Coronary artery (tissue), 2 donors: Measurements from ENCODE around the gene MCIDAS.

Source experiments
- DNase-seq: peaks from one replicate; pipeline ENCODE4 v3.0.0-alpha.2; 2017; ENCODE audit warnings: low spot score
- H3K27ac ChIP-seq, 2 donors: fragments of 200-600 bp; sonication (generic); one replicate each; pipeline ENCODE4 v1.5.1; 2016 to 2019
- H3K4me3 ChIP-seq: fragments of 200-600 bp; sonication (generic); 2 replicates; pipeline ENCODE4 v1.5.1; 2016; ENCODE audit warnings: mild to moderate bottlenecking, moderate library complexity
- TF ChIP-seq, protein P1 (sequence below): fragments of 200-600 bp; sonication (generic); IDR thresholded peaks from one replicate; pipeline ENCODE4 v1.5.1; 2019; ENCODE audit warnings: antibody characterized with exemption

The MCIDAS gene

DNA sequence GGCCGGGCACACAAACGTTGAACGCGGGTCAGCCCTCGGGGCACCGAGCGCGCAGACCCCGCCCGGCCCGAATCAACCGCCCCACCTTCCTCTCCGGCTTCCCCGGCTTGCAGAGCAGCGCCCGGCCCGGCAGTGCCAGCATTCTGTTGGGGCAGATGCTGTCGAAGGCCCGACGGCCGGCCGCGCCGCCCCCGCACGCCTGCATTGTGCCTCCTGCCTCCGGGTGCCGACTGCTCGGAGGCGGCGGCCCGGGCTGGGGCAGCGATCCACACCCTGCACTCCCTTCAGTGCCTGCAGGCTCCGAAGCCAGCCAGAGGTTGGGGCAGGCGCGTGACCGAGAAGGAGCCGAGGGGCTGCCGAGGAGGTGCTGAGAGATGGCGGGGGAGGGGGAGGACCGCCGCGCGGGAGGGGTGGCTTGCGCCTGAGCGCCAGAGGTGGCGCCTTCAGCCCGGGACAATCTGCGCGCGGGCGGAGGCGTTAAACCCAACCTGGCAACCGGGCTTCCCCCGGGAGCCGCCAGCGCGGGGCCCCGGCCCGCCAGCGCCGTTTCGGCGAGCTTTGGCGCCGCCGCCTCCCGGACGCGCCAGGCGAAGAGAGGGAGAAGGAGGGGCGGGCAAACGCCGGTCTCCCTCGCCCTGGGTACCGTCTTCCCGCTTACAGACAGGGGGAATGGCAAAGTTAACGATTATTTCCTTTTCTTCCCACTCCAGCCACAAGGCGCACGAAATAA lies at the start of gene MCIDAS:
MCIDAS (minus strand) TSS at position 382 of the 730 bp plus-strand sequence; CDS start at position 205, 177 bp downstream.
- Histone ChIP-seq H3K4me3 (peak within 1 kb of the TSS; percentile 69), H3K27ac (no peak within 1 kb of the TSS)
- TF ChIP-seq, protein P1, sequence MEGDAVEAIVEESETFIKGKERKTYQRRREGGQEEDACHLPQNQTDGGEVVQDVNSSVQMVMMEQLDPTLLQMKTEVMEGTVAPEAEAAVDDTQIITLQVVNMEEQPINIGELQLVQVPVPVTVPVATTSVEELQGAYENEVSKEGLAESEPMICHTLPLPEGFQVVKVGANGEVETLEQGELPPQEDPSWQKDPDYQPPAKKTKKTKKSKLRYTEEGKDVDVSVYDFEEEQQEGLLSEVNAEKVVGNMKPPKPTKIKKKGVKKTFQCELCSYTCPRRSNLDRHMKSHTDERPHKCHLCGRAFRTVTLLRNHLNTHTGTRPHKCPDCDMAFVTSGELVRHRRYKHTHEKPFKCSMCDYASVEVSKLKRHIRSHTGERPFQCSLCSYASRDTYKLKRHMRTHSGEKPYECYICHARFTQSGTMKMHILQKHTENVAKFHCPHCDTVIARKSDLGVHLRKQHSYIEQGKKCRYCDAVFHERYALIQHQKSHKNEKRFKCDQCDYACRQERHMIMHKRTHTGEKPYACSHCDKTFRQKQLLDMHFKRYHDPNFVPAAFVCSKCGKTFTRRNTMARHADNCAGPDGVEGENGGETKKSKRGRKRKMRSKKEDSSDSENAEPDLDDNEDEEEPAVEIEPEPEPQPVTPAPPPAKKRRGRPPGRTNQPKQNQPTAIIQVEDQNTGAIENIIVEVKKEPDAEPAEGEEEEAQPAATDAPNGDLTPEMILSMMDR = no peak
- no peak for DNase-seq

DNA sequence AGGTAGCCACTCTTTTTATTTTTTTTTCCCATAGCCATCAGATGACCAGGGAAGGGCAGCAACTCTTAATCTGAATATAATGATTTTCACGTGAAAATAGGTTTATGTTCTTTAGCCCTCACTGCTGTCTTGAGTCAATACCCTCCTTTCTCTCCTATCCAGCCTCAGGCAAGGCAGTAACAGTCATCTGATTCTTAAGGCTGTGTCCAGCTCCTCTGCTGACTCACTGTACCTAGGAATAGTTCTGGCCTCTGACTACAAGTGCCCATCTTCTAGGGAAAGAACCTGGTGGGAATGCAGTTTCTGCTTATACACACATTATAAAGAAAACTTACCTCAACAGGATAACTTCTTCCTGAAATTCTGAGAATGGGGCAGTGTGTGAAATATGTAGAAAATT lies 49.7 kb upstream of the MCIDAS start:
- Histone ChIP-seq H3K4me3 (no peak overlapping the region), H3K27ac (no peak overlapping the region)
- DNase-seq = no peak
- TF ChIP-seq, protein P1 = no peak

DNA sequence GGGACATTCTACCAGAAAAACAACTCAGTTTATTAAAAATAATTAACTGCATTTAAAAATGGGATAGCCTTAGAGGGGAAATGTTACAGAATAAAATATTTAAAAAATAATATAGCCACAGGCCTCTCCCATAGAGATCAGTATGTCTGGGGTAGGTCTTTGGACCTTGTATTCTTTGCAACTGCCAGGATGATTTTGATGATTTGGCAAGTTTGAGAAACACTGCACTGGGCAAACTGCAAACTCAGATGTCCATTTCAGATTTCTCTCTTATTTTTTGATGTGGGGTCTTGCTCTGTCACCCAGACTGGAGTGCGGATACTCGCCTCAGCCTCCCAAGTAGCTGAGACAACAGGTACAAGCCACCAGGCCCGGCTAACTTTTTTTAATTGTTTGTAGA lies 31.2 kb upstream of the MCIDAS start:
- Histone ChIP-seq H3K4me3 (no peak overlapping the region), H3K27ac (no peak overlapping the region)
- no peak for DNase-seq
- TF ChIP-seq, protein P1 = no peak

DNA sequence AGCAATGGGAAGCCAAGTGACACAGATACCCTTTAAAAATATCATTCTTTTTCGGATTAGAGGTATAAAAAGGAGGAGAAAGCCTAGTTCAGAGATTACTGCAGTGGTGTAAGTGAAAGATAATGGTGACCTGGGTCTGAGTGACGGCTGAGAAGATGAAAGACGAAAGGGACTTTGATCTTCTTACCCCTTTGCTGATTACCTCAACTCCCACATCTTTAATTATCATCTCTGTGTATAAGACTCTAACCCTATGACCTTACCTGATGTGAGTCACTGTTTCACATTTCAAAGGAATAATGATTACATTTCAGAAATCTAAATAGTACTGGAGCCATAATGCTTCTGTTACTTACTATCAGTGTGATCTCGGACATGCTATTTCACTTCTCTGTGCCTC lies 27.7 kb upstream of the MCIDAS start:
- no peak overlapping the region for H3K27ac ChIP-seq
- TF ChIP-seq, protein P1 = no peak
- no peak for DNase-seq
- no peak overlapping the region for H3K4me3 ChIP-seq

DNA sequence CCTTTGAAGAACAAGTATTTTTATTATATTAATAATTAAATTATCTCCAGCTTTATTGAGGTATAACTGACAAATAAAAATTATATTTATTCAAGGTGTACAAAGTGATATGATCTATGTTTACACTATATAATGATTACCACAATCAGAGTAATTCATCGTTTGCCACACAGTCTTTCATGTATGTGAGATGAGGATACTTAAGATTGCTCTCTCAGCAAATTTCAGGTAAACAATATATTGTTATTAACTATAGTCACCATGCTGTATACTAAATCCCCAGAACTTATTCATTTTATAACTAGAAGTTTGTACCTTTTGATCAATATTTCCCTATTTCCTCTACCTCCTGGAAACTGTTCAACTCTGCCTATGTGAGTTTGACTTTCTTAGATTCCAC lies 22.9 kb upstream of the MCIDAS start:
- no peak overlapping the region for H3K4me3 ChIP-seq
- DNase-seq = no peak
- no peak overlapping the region for H3K27ac ChIP-seq
- TF ChIP-seq, protein P1 = no peak

DNA sequence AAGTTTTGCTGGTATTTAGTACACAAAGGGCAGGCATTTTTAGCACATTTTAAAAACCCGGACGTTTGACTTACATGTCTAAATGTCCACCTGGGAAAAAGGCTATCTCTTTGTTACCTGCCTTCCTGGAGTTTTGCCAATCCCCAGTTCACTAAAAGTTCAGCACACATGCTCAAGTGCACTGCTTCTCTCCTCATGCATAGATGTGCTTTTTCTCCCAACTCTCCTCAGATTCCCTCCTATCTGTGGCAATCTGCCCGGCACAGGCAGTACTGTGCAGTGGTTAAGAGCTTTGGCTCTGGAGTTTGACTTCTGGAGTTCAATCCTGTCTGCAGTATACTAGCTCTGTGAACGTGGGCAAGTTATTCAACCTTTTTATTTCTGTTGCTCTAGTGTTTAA lies 14.6 kb upstream of the MCIDAS start:
- DNase-seq = no peak
- Histone ChIP-seq H3K27ac (no peak overlapping the region), H3K4me3 (no peak overlapping the region)
- TF ChIP-seq, protein P1 = no peak

DNA sequence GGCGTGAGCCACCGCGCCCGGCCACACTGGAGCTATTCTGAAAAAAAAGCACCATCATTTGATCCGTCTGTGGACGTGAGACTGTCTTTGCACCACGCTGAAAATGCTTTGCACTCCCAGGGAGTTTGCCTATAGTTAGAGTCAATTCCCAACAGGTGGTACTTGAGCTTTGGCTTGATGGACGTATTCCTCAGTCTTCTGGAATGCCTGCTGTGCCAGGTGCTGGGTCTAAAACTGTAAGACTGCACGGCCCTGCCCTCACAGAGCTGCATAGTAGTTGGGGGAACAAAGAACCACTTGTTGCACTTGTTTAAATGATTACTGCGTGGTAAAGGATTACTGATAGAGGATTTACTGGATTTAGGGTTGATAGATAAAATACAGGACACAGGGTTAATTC lies 9.7 kb upstream of the MCIDAS start:
- TF ChIP-seq, protein P1 = no peak
- DNase-seq = no peak
- H3K27ac ChIP-seq = no peak overlapping the region
- H3K4me3 ChIP-seq = no peak overlapping the region
